Measurements from ENCODE around the gene RALGPS1.

RALGPS1 gene

GRCh38 chr9:127176631-127177030, 262.0 kb downstream of the RALGPS1 start:
- H3K9ac ChIP-seq = peak overlapping the region in 3 of 11 experiments; percentile 23 to 71 (median 36); a peak in 3 of 22 replicates
- H3K27ac ChIP-seq = peak overlapping the region in 8 of 11 experiments; percentile 63 to 98 (median 78); a peak in 12 of 22 replicates
- H3K36me3 ChIP-seq = no peaks in the 10 kb centered on the region
- H3K9me3 ChIP-seq (replicated peaks in 1 of 11) = no peaks in the 10 kb centered on the region
- H3K4me1 ChIP-seq = peaks cover 24 to 94% (median 65%) of the 10 kb centered on the region in 10 experiments
- H4K20me1 ChIP-seq = no peaks in the 10 kb centered on the region
- no peak overlapping the region for H3K4me3 ChIP-seq
- H3K27me3 ChIP-seq = peaks cover 0 to 13% (median 0%) of the 10 kb centered on the region in 11 experiments; a peak in 3 of 22 replicates
- peak overlapping the region in 9 of 11 experiments; percentile 45 to 83 (median 71); a peak in 17 of 22 replicates for H3K4me2 ChIP-seq
- TF ChIP-seq Cebpa-rat (IDR thresholded peaks at IDR 0.05) = no peak

- H3K36me3 ChIP-seq = no peaks in the 10 kb centered on the region
- peak overlapping the region in 8 of 11 experiments; percentile 63 to 98 (median 78); a peak in 17 of 22 replicates for H3K27ac ChIP-seq
- peaks cover 0 to 16% (median 0%) of the 10 kb centered on the region in 11 experiments; a peak in 3 of 22 replicates for H3K27me3 ChIP-seq
- H3K9ac ChIP-seq = peak overlapping the region in 7 of 11 experiments; percentile 9 to 71 (median 58); a peak in 9 of 22 replicates
- TF ChIP-seq Cebpa-rat (IDR thresholded peaks at IDR 0.05) = peak in 1 of 11 experiments; percentile 16; a peak in 2 of 22 replicates
- no peaks in the 10 kb centered on the region for H3K9me3 ChIP-seq (replicated peaks in 1 of 11)
- H3K4me3 ChIP-seq = no peak overlapping the region; a peak in 1 of 20 replicates
- no peaks in the 10 kb centered on the region for H4K20me1 ChIP-seq
- H3K4me2 ChIP-seq = peak overlapping the region; percentile 28 to 83 (median 68)
- H3K4me1 ChIP-seq = peaks cover 24 to 92% (median 65%) of the 10 kb centered on the region in 10 experiments
Measured at GRCh38 chr9:127177231-127177630, 262.6 kb downstream of the RALGPS1 start.

GRCh38 chr9:127177665-127178265, 263.2 kb downstream of the RALGPS1 start:
- Histone ChIP-seq H3K36me3 (no peaks in the 10 kb centered on the region), H3K4me2 (peak overlapping the region; percentile 28 to 83 (median 68)), H3K9me3 (replicated peaks in 1 of 11) (peaks cover 0 to 4% (median 0%) of the 10 kb centered on the region in 11 experiments; a peak in 6 of 22 replicates), H3K27ac (peak overlapping the region in 8 of 11 experiments; percentile 63 to 98 (median 78); a peak in 17 of 22 replicates), H3K4me3 (no peak overlapping the region; a peak in 1 of 20 replicates), H3K9ac (peak overlapping the region in 7 of 11 experiments; percentile 9 to 71 (median 58); a peak in 9 of 22 replicates), H4K20me1 (no peaks in the 10 kb centered on the region), H3K27me3 (peaks cover 0 to 16% (median 0%) of the 10 kb centered on the region in 11 experiments; a peak in 3 of 22 replicates), H3K4me1 (peaks cover 24 to 94% (median 66%) of the 10 kb centered on the region in 10 experiments)
- TF ChIP-seq Cebpa-rat (IDR thresholded peaks at IDR 0.05) = no peak

- H3K27ac ChIP-seq = peak overlapping the region in 7 of 11 experiments; percentile 20 to 98 (median 84); a peak in 11 of 22 replicates
- H3K4me2 ChIP-seq = peak overlapping the region in 10 of 11 experiments; percentile 19 to 81 (median 62); a peak in 17 of 22 replicates
- no peaks in the 10 kb centered on the region for H4K20me1 ChIP-seq
- peaks cover 0 to 9% (median 0%) of the 10 kb centered on the region in 11 experiments; a peak in 6 of 22 replicates for H3K9me3 ChIP-seq (replicated peaks in 1 of 11)
- no peak overlapping the region for H3K4me3 ChIP-seq
- peaks cover 0 to 16% (median 0%) of the 10 kb centered on the region in 11 experiments; a peak in 3 of 22 replicates for H3K27me3 ChIP-seq
- H3K36me3 ChIP-seq = no peaks in the 10 kb centered on the region
- peaks cover 24 to 94% (median 71%) of the 10 kb centered on the region in 10 experiments for H3K4me1 ChIP-seq
- 0 out of 22 replicates have a peak overlapping the region, but pooled peaks of 2 of the 11 experiments have one; percentile 18 to 29 for H3K9ac ChIP-seq
- no peak for TF ChIP-seq Cebpa-rat (IDR thresholded peaks at IDR 0.05)
Measured at GRCh38 chr9:127178686-127179632, 264.4 kb downstream of the RALGPS1 start.

- 0 out of 22 replicates have a peak overlapping the region, but pooled peaks of 1 of the 11 experiments have one; percentile 18 for H3K9ac ChIP-seq
- no peaks in the 10 kb centered on the region for H3K36me3 ChIP-seq
- H3K9me3 ChIP-seq (replicated peaks in 1 of 11) = peaks cover 0 to 9% (median 0%) of the 10 kb centered on the region in 11 experiments; a peak in 6 of 22 replicates
- H4K20me1 ChIP-seq = no peaks in the 10 kb centered on the region
- H3K27me3 ChIP-seq = peaks cover 0 to 16% (median 0%) of the 10 kb centered on the region in 11 experiments; a peak in 3 of 22 replicates
- TF ChIP-seq Cebpa-rat (IDR thresholded peaks at IDR 0.05) = no peak
- H3K4me2 ChIP-seq = peak overlapping the region in 7 of 11 experiments; percentile 19 to 78 (median 30); a peak in 9 of 22 replicates
- peak overlapping the region in 4 of 11 experiments; percentile 43 to 98 (median 88); a peak in 6 of 22 replicates for H3K27ac ChIP-seq
- peaks cover 24 to 91% (median 66%) of the 10 kb centered on the region in 10 experiments for H3K4me1 ChIP-seq
- H3K4me3 ChIP-seq = no peak overlapping the region
Measured at GRCh38 chr9:127179633-127180441, 265.3 kb downstream of the RALGPS1 start.

GRCh38 chr9:127180457-127181314, 266.1 kb downstream of the RALGPS1 start:
- Histone ChIP-seq H3K9ac (no peak overlapping the region), H3K27me3 (peaks cover 0 to 16% (median 0%) of the 10 kb centered on the region in 11 experiments; a peak in 3 of 22 replicates), H3K4me3 (no peak overlapping the region), H4K20me1 (no peaks in the 10 kb centered on the region), H3K36me3 (no peaks in the 10 kb centered on the region), H3K4me1 (peaks cover 24 to 82% (median 63%) of the 10 kb centered on the region in 10 experiments), H3K9me3 (replicated peaks in 1 of 11) (peaks cover 0 to 9% (median 0%) of the 10 kb centered on the region in 11 experiments; a peak in 6 of 22 replicates), H3K27ac (peak overlapping the region in 4 of 11 experiments; percentile 43 to 98 (median 88); a peak in 4 of 22 replicates), H3K4me2 (peak overlapping the region in 6 of 11 experiments; percentile 15 to 26 (median 22); a peak in 6 of 22 replicates)
- TF ChIP-seq Cebpa-rat (IDR thresholded peaks at IDR 0.05) = peak in 6 of 11 experiments; percentile 31 to 84 (median 45); a peak in 8 of 22 replicates

- Histone ChIP-seq H3K36me3 (no peaks in the 10 kb centered on the region), H3K9me3 (replicated peaks in 1 of 11) (peaks cover 0 to 9% (median 0%) of the 10 kb centered on the region in 11 experiments; a peak in 6 of 22 replicates), H3K9ac (no peak overlapping the region), H3K27ac (peak overlapping the region in 3 of 11 experiments; percentile 17 to 88 (median 25); a peak in 4 of 22 replicates), H3K27me3 (peaks cover 0 to 16% (median 0%) of the 10 kb centered on the region in 11 experiments; a peak in 3 of 22 replicates), H3K4me3 (no peak overlapping the region), H3K4me2 (peak overlapping the region in 4 of 11 experiments; percentile 15 to 25 (median 22); a peak in 5 of 22 replicates), H4K20me1 (no peaks in the 10 kb centered on the region), H3K4me1 (peaks cover 24 to 78% (median 63%) of the 10 kb centered on the region in 10 experiments)
- TF ChIP-seq Cebpa-rat (IDR thresholded peaks at IDR 0.05) = no peak; a peak in 1 of 22 replicates
Measured at GRCh38 chr9:127181315-127181580, 266.7 kb downstream of the RALGPS1 start.
